ENCODE results near the gene ZFHX3. TPM values are rescaled to one million over a fixed set of nuclear protein-coding genes. Genes with fewer than 3 reads are reported as not detected.
"Not testable (repeated sequence)": the region's sequence is repeated elsewhere in the genome, so short reads cannot be mapped to it uniquely, and the experiment has no call there.

Gene ZFHX3
- total RNA-seq, 2 experiments from 2014 or later: 0.15 to 0.32 TPM

- ChIA-PET POLR2A (interaction anchor here (0.6 kb wide), 1 partner anchor 17 kb away, joined by 5 read pairs; no protein-coding TSS in a partner anchor), CTCF (no interaction called here)
Measured at GRCh38 chr16:73000907-73001521, 46.9 kb downstream of the ZFHX3 start.

GRCh38 chr16:73000020-73000906 lies 47.7 kb downstream of the ZFHX3 start:
- ChIA-PET CTCF (no interaction called here), POLR2A (no interaction called here)

- POLR2A ChIA-PET: no interaction called here
- CTCF ChIA-PET: no interaction called here
Measured at GRCh38 chr16:72999541-73000019, 48.3 kb downstream of the ZFHX3 start.

- ChIA-PET CTCF (no interaction called here), POLR2A (no interaction called here)
Measured at GRCh38 chr16:72997141-72997542, 50.8 kb downstream of the ZFHX3 start.

- ChIA-PET POLR2A (no interaction called here), CTCF (no interaction called here)
Measured at GRCh38 chr16:72996291-72997062, 51.5 kb downstream of the ZFHX3 start.

GRCh38 chr16:72995882-72996270 lies 52.1 kb downstream of the ZFHX3 start:
- POLR2A ChIA-PET, CTCF ChIA-PET: not testable (repeated sequence)

- CTCF ChIA-PET: no interaction called here
- POLR2A ChIA-PET: no interaction called here
Measured at GRCh38 chr16:72995151-72995881, 52.6 kb downstream of the ZFHX3 start.

GRCh38 chr16:72992142-72992601 lies 55.8 kb downstream of the ZFHX3 start:
- POLR2A ChIA-PET: no interaction called here
- CTCF ChIA-PET: no interaction called here

- POLR2A ChIA-PET: no interaction called here
- CTCF ChIA-PET: no interaction called here
Measured at GRCh38 chr16:72991644-72992043, 56.3 kb downstream of the ZFHX3 start.

GRCh38 chr16:72991211-72991610 lies 56.7 kb downstream of the ZFHX3 start:
- ChIA-PET CTCF (no interaction called here), POLR2A (no interaction called here)

- ChIA-PET CTCF (no interaction called here), POLR2A (no interaction called here)
Measured at GRCh38 chr16:72990571-72990970, 57.4 kb downstream of the ZFHX3 start.

GRCh38 chr16:72989579-72990551 lies 58.1 kb downstream of the ZFHX3 start:
- ChIA-PET CTCF (no interaction called here), POLR2A (no interaction called here)

- CTCF ChIA-PET, POLR2A ChIA-PET: not testable (repeated sequence)
Measured at GRCh38 chr16:72989203-72989578, 58.7 kb downstream of the ZFHX3 start.

- ChIA-PET CTCF (no interaction called here), POLR2A (no interaction called here)
Measured at GRCh38 chr16:72988569-72988968, 59.4 kb downstream of the ZFHX3 start.

- ChIA-PET CTCF (no interaction called here), POLR2A (no interaction called here)
Measured at GRCh38 chr16:72987480-72987901, 60.4 kb downstream of the ZFHX3 start.

- POLR2A ChIA-PET: no interaction called here
Measured at GRCh38 chr16:72985995-72986394, 61.9 kb downstream of the ZFHX3 start.

GRCh38 chr16:72985148-72985941 lies 62.6 kb downstream of the ZFHX3 start:
- POLR2A ChIA-PET: no interaction called here

More at GRCh38 chr16:72985995-72986394, 61.9 kb downstream of the ZFHX3 start:
- CTCF ChIA-PET: no interaction called here

GRCh38 chr16:72983728-72984350 lies 64.1 kb downstream of the ZFHX3 start:
- POLR2A ChIA-PET: interaction anchor here (0.6 kb wide), 1 partner anchor 18 kb away, joined by 5 read pairs; no protein-coding TSS in a partner anchor
- CTCF ChIA-PET: no interaction called here

More at GRCh38 chr16:72985148-72985941, 62.6 kb downstream of the ZFHX3 start:
- CTCF ChIA-PET: no interaction called here
